Fibroblast of villous mesenchyme (primary cell): ENCODE data around the gene MALAT1. TPM values are rescaled to one million over a fixed set of nuclear protein-coding genes. Genes with fewer than 3 reads are reported as not detected.
"Not testable (repeated sequence)": the region's sequence is repeated elsewhere in the genome, so short reads cannot be mapped to it uniquely, and the experiment has no call there.

Source experiments
- DNase-seq: peaks from one replicate; pipeline ENCODE4 v3.0.0-alpha.2; 2010; ENCODE audit warnings: low read depth
- H3K4me3 ChIP-seq: 2 replicates; pipeline ENCODE4 v1.5.1; 2011; ENCODE audit warnings: low read depth, mild to moderate bottlenecking, low read length
- total RNA-seq: library from RNA; depleted of rRNA; stranded (reverse); fragments of >200 nt; gene quantifications from 2 replicates; pipeline ENCODE4 v1.2.3, GENCODE V29; 2012
- TF ChIP-seq, protein P1 (sequence below): IDR thresholded peaks from 2 replicates; pipeline ENCODE4 v1.5.1; 2012; ENCODE audit warnings: low read depth, mild to moderate bottlenecking, low read length; ENCODE audit not compliant: insufficient read depth

The MALAT1 gene
- total RNA-seq, 1 donor = 16,563 TPM

- TF ChIP-seq, protein P1, sequence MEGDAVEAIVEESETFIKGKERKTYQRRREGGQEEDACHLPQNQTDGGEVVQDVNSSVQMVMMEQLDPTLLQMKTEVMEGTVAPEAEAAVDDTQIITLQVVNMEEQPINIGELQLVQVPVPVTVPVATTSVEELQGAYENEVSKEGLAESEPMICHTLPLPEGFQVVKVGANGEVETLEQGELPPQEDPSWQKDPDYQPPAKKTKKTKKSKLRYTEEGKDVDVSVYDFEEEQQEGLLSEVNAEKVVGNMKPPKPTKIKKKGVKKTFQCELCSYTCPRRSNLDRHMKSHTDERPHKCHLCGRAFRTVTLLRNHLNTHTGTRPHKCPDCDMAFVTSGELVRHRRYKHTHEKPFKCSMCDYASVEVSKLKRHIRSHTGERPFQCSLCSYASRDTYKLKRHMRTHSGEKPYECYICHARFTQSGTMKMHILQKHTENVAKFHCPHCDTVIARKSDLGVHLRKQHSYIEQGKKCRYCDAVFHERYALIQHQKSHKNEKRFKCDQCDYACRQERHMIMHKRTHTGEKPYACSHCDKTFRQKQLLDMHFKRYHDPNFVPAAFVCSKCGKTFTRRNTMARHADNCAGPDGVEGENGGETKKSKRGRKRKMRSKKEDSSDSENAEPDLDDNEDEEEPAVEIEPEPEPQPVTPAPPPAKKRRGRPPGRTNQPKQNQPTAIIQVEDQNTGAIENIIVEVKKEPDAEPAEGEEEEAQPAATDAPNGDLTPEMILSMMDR = no peak
- peak overlapping the region; percentile 96 for H3K4me3 ChIP-seq
- peak; percentile 65 for DNase-seq
Observed at GRCh38 chr11:65505466-65506289, 6.8 kb downstream of the MALAT1 start.

DNA sequence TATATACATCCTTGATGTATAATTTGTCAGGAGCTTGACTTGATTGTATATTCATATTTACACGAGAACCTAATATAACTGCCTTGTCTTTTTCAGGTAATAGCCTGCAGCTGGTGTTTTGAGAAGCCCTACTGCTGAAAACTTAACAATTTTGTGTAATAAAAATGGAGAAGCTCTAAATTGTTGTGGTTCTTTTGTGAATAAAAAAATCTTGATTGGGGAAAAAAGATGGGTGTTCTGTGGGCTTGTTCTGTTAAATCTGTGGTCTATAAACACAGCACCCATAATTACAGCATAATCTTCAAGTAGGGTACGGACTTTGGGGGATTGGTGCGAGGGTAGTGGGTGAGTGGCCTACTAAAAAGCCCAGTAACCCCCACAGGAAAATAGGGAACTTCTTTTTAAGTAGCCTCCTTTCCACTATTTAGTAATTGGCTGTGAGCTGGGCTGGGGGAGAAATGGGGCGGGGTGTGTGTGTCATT, 7.5 kb downstream of the MALAT1 start:
- peak overlapping the region; percentile 96 for H3K4me3 ChIP-seq
- DNase-seq = no peak
- TF ChIP-seq, protein P1 = no peak

DNA sequence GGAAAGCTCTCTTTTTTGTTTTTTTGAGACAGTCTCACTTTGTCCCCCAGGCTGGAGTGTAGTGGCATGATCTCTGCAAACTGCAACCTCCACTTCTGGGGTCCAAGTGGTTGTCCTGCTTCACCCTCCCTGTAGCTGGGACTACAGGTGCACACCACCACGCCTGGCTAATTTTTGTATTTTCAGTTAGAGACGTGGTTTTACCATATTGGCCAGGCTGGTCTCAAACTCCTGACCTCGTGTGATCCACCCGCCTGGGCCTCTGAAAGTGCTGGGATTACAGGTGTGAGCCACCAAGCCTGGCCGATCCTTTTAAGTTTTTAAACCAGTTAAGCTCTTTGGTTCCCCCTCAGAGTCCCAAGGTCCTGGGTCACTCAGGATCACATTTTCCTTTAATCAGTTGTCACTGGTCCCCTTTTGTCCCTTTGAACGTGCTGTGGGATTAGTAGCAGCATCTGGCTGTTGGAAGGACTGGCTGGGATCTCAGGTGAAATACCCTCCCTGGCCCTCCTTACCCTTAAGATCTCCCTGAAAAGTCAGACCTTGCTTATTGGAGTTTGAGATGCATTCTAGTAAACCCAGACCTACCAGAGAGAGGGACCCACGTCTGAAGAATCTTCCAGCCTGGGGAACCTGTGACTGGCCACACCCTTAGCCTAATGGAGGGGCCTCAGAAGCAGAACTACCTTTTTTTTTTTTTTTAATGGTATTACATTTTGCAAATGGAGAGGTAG, 8.1 kb downstream of the MALAT1 start:
- peak overlapping the region; percentile 96 for H3K4me3 ChIP-seq
- DNase-seq = peak; percentile 91
- TF ChIP-seq, protein P1 = no peak

- H3K4me3 ChIP-seq, DNase-seq: not testable (repeated sequence)
Observed at GRCh38 chr11:65512311-65512710, 13.5 kb downstream of the MALAT1 start.

DNA sequence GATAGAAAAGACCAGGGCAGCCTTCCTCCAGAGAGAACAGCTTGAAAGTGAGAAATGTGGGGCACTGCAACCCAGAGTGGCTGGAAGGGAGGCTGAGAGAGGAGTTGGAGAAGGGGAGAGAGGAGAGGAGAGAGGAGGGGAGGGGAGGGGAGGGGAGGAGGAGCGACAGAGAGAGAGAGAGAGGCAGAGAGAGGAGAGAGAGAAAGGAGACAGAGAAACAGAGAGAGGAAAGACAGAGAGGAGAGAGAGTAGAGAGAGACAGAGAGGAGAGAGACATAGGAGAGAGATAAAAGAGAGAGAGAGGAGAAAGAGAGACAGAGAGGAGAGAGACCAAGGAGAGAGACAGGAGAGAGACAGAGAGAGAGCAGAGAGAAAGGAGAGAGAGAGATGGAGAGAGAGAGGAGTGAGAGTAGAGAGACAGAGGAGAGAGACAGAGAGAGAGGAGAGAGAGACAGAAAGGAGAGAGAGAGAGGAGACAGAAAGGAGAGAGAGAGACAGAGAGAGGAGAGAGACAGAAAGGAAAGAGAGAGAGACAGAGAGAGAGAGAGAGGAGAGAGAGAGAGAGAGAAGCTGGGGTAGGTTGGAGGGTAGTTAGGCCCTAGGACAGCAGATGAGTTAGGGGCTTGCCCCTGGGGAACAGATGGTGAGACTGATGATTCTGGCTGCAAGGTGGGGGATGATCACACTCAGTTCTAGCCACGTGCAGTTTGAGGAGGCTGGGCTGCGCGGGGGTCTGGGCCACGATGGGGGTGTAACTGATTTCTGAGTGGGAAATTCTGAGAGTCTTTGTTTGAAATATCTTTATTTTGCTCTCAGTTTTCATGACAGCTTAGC, 17.5 kb downstream of the MALAT1 start:
- H3K4me3 ChIP-seq = no peak overlapping the region
- TF ChIP-seq, protein P1 = no peak
- DNase-seq = no peak

DNA sequence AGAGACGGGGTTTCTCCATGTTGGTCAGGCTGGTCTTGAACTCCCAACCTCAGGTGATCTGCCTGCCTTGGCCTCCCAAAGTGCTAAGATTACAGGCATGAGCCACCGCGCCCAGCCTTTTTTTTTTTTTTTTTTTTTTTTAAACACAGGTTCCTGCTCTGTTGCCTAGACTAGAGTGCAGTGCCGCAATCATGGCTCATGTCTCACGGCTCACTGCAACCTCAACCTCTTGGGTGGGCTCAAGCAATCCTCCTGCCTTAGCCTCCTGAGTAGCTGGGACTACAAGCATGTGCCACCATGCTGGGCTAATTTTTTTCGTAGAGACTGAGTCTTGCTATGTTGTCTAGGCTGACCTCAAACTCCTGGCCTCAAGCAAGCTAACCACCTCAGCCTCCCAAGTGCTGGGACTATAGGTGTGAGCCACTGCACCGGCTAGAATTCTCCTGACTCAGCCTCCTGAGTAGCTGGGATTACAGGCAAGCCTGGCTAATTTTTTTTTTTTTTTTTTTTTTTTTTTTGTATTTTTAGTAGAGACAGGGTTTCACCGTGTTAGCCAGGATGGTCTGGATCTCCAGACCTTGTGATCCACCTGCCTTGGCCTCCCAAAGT, 20.2 kb downstream of the MALAT1 start:
- H3K4me3 ChIP-seq, DNase-seq: not testable (repeated sequence)

GRCh38 chr11:65521777-65522521, 23.1 kb downstream of the MALAT1 start:
- H3K4me3 ChIP-seq = not testable (repeated sequence)
- peak; percentile 84 for DNase-seq

GRCh38 chr11:65522718-65523630, 24.1 kb downstream of the MALAT1 start:
- H3K4me3 ChIP-seq = peak overlapping the region; percentile 15
- peak; percentile 92 for DNase-seq

GRCh38 chr11:65523631-65523968, 24.8 kb downstream of the MALAT1 start:
- DNase-seq = not testable (repeated sequence)

More at GRCh38 chr11:65523631-65523968, 24.8 kb downstream of the MALAT1 start:
- H3K4me3 ChIP-seq = not testable (repeated sequence)
